Measurements from ENCODE around the gene CCDC136.

DNA sequence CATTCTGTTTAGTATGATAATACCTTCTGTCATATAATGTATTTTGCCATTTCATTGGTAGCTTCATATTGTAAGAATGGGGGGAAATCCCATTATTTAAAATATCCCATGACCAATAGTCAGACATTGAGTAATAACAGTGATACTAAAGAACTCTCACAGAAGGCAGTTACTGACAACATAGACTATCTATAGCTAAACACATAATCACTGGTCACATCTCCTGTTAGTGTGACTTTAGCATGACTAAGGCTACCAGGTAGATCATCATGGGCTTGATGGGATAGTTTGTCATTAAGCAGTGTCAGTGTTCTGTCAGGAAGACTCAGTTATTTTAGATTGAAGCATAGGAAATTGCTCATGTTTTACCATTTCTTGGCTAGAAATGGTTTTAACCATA, 32.5 kb upstream of the CCDC136 start:
- TF ChIP-seq TCF12 (IDR thresholded peaks at IDR 0.05; ENCODE audit: low read depth) = no peak
- TF ChIP-seq TAF1 (IDR thresholded peaks at IDR 0.05; ENCODE audit: low read depth) = no peak
- no peak for TF ChIP-seq EP300 (IDR thresholded peaks at IDR 0.05; ENCODE audit: borderline replicate concordance)
- TF ChIP-seq, protein P1, sequence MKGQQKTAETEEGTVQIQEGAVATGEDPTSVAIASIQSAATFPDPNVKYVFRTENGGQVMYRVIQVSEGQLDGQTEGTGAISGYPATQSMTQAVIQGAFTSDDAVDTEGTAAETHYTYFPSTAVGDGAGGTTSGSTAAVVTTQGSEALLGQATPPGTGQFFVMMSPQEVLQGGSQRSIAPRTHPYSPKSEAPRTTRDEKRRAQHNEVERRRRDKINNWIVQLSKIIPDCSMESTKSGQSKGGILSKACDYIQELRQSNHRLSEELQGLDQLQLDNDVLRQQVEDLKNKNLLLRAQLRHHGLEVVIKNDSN (IDR thresholded peaks at IDR 0.05) = no peak
- TF ChIP-seq CEBPB (IDR thresholded peaks at IDR 0.05) = no peak
